Dermis microvascular lymphatic vessel endothelial cell (primary cell): ENCODE data around the gene ADARB2. TPM values are rescaled to one million over a fixed set of nuclear protein-coding genes. Genes with fewer than 3 reads are reported as not detected.
A peak's percentile ranks its signal among the peaks of the same experiment; 100 is the strongest.

Experiments used
- DNase-seq, 2 donors: peaks; one replicate each; pipeline versions ENCODE4 v3.0.0 to v3.0.0-alpha.2; 2010; ENCODE audit warnings: low read depth in 2 of 2
- total RNA-seq: library from RNA; depleted of rRNA; stranded (reverse); fragments of >200 nt; gene quantifications from 2 replicates; pipeline ENCODE4 v1.2.1, GENCODE V29; 2014

ADARB2 gene
- total RNA-seq, 1 donor from 2014 or later: not detected

- DNase-seq: no peak
Observed at GRCh38 chr10:1197384-1197783, 539.9 kb downstream of the ADARB2 start.

DNA sequence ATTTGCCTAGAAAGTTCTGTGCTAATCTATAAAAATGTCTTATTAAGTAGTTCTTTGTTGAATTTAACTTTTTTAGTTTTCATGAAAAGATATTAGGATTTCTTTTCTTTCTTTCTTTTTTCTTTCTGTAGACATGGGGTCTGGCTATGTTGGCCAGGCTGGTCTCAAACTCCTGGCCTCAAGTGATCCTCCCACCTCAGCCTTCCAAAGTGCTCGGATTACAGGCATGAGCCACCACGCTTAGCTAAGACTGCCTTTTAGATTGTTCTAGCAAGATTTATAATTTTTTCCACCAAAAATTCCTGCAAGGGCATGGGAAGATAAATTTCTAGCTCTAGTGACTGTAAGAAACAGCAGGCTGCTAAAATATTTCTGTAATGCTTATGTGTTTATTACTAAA, 540.7 kb downstream of the ADARB2 start:
- no peak for DNase-seq

- DNase-seq: no peak
Observed at GRCh38 chr10:1195828-1196227, 541.5 kb downstream of the ADARB2 start.

DNA sequence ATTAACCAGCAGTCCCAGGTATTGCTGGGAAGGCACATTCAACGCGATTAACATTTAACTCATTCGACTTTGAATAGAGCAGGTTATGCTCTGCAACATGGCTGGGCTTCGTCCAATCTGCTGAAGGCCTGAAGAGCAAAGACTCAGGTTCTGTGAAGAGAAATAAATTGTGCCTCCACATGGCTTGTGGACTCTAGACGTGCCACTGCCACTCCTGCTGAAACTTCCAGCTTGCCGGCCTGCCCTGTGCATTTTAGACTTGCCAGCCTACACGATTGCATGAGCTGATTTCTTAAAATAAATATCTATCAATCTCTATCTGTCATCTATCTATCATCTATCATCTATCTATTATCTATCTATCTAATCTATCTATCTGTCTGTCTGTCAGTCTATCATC, 543.2 kb downstream of the ADARB2 start:
- no peak for DNase-seq

DNA sequence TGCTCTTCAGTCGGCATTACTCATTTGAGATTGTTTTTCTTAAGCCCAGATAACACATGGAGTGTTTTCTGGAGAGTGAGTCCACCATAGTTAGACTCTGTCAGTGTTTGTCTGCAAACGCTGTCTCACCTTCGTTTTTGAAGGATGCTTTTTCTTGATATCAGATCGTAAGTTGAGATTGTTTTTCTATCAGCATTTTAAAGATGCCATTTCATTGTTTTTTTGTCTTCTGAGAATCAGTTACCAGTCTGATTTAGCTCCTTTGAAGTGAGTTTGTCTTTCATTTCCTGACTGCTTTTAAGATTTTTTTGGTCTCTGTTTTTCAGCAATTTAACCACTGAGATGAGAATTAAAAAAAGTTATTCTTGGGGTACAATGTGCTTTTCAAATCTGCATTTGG, 543.8 kb downstream of the ADARB2 start:
- DNase-seq: no peak

DNA sequence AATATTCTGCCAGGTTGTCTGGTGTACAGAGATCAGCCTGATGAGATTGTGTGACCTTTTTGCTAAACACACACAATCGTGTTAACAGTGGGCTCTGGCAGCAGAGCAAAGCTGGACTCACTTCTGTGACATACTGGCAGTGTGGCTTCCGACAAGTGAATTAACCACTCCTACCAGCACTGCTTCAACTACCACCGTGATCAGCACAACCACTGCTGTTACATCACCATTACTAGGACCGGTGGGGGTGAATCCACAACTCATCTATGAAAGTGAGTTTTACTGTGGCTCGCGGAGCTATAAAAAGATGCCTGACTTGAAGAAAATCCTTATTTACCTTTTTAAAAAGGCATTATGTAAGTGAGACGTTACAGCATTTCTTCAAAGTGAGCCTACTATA, 545.6 kb downstream of the ADARB2 start:
- no peak for DNase-seq

- no peak for DNase-seq
Observed at GRCh38 chr10:1190791-1191490, 546.4 kb downstream of the ADARB2 start.

GRCh38 chr10:1190052-1190395, 547.3 kb downstream of the ADARB2 start:
- no peak for DNase-seq

GRCh38 chr10:1189166-1190051, 547.9 kb downstream of the ADARB2 start:
- DNase-seq: no peak

DNA sequence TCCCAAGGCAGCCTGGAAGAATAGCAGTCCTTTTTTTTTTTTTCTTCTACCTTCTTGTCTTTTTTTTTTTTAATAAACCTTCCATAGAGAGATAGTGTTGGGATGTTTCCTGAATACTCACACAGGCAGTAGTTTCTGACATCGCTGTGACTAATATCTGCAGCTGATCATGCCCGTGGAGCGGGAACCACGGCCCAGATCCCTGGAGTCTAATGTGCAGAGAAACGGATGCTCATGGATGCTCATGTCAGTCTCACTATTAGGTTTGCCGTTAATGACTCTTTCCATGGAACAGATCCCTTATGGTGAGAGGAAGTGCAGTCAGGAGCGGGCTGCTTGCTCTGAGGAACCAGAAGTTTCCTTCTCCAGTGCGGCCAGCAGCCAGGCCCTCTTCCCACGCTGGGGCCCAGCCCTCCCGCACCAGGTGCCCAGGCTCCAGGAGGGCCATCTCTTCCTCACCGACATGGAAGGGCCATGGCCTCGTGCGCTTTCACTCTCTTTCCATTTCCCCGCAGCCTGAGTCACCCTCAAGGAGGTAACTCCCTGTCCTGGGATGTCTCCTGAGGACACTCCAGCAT, 548.7 kb downstream of the ADARB2 start:
- peak in 1 of 2 donors; percentile 21 for DNase-seq

GRCh38 chr10:1187855-1188557, 549.3 kb downstream of the ADARB2 start:
- no peak for DNase-seq

- DNase-seq: no peak
Observed at GRCh38 chr10:1187151-1187854, 550.0 kb downstream of the ADARB2 start.

DNA sequence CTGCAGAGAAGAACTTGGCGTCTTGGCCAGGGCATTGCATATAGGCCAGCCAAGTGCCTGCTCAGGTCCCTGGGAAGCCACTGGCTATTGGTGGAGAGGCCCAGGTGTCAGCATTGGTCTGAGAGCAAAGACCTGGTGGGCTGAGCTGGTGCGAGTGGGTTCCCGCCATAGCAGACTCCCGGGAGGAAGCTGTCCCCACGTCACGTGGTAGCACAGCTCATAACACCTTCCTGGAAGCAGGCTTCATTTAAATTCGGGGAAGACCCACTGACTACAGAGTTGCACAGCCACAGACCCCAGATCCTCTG, 550.7 kb downstream of the ADARB2 start:
- DNase-seq: no peak

DNA sequence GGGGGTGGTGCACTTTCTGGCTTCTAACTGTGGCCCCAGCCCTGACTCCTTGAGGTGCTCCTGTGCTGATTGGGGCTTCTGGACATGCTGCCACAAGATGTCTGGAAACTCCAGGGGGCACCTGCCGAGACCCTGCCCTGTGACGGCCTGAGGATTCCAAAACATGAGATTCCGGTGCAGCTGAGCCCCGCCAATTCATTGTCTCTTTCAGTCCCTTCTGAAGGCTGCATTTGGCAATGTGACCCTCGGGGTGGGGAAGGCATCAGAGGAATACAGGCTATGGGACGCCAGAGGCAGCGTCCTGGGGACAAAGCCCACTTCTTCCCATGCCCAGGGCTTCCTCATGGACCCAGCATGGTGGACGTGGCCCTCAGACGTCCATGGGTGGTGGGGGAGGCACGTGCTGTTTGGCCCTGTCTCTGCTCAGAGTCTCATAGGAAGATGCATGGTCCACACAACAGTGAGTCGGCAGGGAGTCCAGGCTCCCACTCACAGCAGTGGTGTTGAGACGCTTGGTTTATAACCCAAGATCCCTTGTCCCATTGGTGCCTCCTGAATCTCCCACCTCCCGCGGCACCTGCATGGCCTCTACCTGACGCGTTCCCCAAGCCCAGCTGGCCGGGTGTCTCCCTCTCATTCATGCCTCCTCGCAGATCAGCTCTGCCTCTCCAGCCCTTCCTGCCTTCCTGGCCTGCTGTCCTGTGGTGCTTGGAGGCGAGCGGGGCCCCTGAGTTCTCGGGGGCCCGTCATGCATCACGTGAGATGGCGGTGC, 551.2 kb downstream of the ADARB2 start:
- no peak for DNase-seq

DNA sequence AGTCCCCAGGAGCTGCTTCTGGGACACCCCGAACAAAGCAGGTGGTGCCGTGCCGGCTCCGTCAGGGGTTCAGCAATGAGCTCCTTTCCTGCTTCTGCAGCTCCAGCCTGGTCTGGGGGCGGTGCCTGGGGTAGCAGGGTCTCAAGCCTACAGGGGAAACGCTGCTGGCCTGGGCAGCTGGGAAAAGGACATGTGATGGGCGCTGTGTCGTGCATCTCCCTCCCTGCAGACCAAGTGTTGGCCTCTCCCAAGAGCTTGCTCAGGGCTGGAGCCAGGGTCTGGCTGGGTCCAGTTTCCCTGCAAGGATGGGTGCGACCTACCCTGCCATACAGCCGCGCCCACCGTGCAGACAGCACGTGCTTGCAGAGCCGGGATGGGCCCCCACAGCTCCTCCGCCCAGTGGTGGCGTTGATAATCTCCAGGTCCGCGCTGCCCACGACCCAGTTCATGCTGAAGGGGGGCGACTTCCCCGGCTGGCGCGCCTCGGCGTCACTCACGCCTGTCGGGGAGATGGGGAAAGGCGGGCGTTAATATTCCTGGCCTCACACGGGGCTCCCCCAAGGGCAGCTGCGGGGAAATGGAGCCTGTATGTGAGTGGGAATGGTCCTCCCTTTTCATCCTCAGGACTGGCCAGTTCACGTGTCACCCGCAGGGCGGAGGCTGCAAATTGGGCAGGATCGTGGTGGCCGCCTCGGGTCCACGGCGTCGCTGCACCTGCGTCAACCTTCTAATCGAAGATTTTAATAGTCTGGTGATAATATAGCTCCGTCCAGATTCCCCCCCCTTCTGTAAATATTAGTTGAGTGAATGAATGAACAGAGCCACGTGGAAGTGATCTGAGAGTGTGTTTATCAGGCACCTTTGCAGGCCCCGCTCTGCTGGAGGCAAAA, 552.5 kb downstream of the ADARB2 start:
- no peak for DNase-seq

DNA sequence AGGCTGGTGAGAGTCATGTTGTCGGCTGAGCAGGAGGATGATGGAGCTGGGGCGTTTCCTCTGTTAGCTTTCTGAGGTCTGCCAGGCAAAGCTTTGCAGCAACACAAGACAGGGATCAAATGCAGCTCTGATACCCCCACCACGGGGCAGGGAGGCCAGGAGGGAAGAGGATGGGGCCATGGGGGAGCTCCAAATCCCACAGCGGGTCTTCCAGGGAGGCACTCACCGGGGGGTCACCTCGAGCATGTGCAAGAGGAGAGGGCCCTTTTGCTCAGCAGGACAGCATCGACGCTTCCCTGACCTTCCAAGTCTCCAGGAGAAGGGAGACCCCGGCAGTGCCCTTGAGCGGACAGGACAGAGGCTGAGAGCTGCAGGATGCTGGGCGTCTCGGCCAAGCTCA, 553.6 kb downstream of the ADARB2 start:
- DNase-seq: no peak

- no peak for DNase-seq
Observed at GRCh38 chr10:1183033-1183396, 554.3 kb downstream of the ADARB2 start.

GRCh38 chr10:1182280-1183032, 554.9 kb downstream of the ADARB2 start:
- no peak for DNase-seq

DNA sequence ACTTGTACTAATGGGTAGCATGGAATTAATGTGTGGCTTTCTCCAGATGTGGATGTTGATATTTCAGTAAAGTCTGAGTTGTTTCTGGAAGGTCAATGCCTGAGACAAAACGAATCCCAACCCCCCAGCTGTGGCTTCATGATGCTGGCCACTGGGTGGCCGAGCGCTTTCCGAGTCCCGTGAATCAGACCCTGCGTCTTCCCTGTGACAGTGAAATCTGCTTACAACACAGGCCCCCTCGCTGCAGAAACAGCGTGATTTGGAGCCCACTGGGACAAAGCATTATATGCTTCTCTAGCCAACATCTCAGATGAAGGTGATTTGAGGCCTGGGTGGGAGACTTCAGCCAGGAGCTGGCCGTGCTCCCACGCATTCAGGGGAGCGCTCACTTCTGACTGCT, 556.5 kb downstream of the ADARB2 start:
- DNase-seq: no peak
